Osteoblast (primary cell): Measurements from ENCODE around the gene CAPN12. TPM values are rescaled to one million over a fixed set of nuclear protein-coding genes. Genes with fewer than 3 reads are reported as not detected.
"Not testable (repeated sequence)": the region's sequence is repeated elsewhere in the genome, so short reads cannot be mapped to it uniquely, and the experiment has no call there.

Source experiments
- DNase-seq: peaks from one replicate; pipeline ENCODE4 v3.0.0; 2011; ENCODE audit warnings: low spot score, mixed read lengths; ENCODE audit not compliant: insufficient read length; ENCODE audit errors: missing footprints
- H2AFZ ChIP-seq: 2 replicates; pipeline ENCODE4 v1.6.0; 2011; ENCODE audit warnings: mild to moderate bottlenecking, low read length
- H3K27ac ChIP-seq: 2 replicates; pipeline ENCODE4 v1.5.1; 2011; ENCODE audit warnings: mild to moderate bottlenecking, low read depth, low read length, moderate library complexity
- H3K27me3 ChIP-seq: 2 replicates; pipeline ENCODE4 v1.6.0; 2012; ENCODE audit warnings: mild to moderate bottlenecking, control low read depth, inconsistent platforms, low read length, moderate library complexity; ENCODE audit not compliant: insufficient read depth
- H3K36me3 ChIP-seq: 2 replicates; pipeline ENCODE4 v1.5.1; 2011; ENCODE audit warnings: mild to moderate bottlenecking, low read length, control low read depth, moderate library complexity; ENCODE audit not compliant: insufficient read depth
- H3K4me1 ChIP-seq: 2 replicates; pipeline ENCODE4 v1.5.1; 2011; ENCODE audit warnings: mild to moderate bottlenecking, low read length, control low read depth, moderate library complexity; ENCODE audit not compliant: insufficient read depth
- H3K4me2 ChIP-seq: 2 replicates; pipeline ENCODE4 v1.6.0; 2011; ENCODE audit warnings: mild to moderate bottlenecking, low read length; ENCODE audit not compliant: insufficient read depth
- H3K4me3 ChIP-seq: fragments of 200-600 bp; sonication (generic); 3 replicates; pipeline ENCODE4 v1.5.1; 2012; ENCODE audit warnings: mild to moderate bottlenecking, low read length, inconsistent platforms; ENCODE audit not compliant: insufficient read depth
- H3K79me2 ChIP-seq: 2 replicates; pipeline ENCODE4 v1.6.0; 2012; ENCODE audit warnings: mild to moderate bottlenecking, low read length, control low read depth, inconsistent platforms; ENCODE audit not compliant: insufficient read depth
- H3K9me3 ChIP-seq: 2 replicates; pipeline ENCODE4 v1.5.1; 2011; ENCODE audit warnings: low read depth, low read length, control low read depth
- H4K20me1 ChIP-seq: 2 replicates; pipeline ENCODE4 v1.6.0; 2012; ENCODE audit warnings: mild to moderate bottlenecking, low read length, control low read depth; ENCODE audit not compliant: insufficient read depth
- CTCF ChIP-seq: IDR thresholded peaks from 2 replicates; pipeline ENCODE4 v1.5.1; 2011; ENCODE audit warnings: mild to moderate bottlenecking, low read depth, low read length, moderate library complexity; ENCODE audit errors: extremely low read depth
- total RNA-seq: library from RNA; depleted of rRNA; stranded (reverse); fragments of >200 nt; gene quantifications from 2 replicates; pipeline ENCODE4 v1.2.3, GENCODE V29; 2012

CAPN12 gene
- total RNA-seq, 1 donor: not detected

DNA sequence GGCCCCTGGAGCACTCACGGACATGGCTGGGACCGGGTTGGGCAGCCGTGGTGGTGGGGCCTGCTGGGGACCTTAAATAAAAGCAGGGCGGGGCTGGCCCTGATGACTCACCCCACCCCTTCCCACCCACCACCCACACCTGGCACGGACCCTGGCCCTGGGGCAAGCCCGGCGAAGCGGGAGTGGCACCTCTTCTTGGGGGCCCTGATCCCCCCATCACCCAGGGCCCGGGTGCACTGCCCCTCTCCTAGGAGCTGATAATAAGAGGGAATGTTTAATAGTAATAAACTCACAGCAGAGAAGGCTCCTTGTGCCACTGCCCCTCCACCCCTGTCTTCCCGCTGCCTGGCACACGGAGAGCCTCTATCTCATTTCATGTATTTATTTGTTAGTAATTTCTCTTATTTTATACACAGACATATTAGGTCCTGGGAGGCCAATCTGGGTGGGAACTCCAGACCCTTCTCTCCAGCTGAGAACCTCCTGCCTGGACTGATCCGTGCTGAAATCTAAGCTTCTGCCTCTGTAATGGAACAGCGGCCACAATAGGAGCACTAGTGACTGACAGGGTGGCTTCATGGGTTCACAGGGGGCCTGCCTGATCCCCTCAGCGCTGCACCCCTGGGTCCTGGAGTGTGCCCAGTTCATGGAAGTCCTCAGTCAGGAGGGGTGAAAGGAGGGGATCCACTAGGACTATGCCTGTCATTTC, 29.3 kb upstream of the CAPN12 start, which contains the start of gene LGALS7:
Gene LGALS7, minus strand, starts transcription at position 49 of the 709 bp plus-strand sequence. Its CDS starts 25 bp downstream, at position 24.
- Histone ChIP-seq H3K27me3 (peaks cover 2% of the 10 kb centered on the region), H3K4me2 (no peak within 1 kb of the TSS), H3K36me3 (no peaks in the 10 kb centered on the region), H2AFZ (no peak within 1 kb of the TSS), H3K4me3 (no peak within 1 kb of the TSS), H4K20me1 (no peaks in the 10 kb centered on the region), H3K27ac (no peak within 1 kb of the TSS), H3K4me1 (no peaks in the 10 kb centered on the region), H3K79me2 (no peaks in the 10 kb centered on the region), H3K9me3 (no peaks in the 10 kb centered on the region)
- peak; percentile 39 for DNase-seq
- TF ChIP-seq CTCF: no peak

DNA sequence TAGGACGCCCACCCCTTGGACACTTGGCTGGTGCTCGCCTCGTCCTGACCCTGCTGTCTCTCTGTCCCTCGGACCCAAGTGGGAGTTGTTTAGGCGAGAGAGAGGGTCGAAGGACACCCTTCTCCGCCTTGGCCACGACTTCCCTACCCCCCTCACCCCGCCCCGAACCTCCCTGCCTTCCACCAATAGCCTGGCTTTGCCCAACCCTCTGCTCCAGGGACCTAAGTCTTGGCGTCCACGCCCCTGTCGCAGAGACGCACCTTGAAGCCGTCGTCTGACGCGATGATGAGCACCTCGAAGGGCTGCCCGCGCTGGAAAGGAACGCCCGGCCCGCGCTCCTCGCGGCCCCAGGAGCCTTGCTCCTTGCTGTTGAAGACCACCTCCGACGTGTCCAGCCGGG, 27.3 kb upstream of the CAPN12 start:
- H3K79me2 ChIP-seq, H3K36me3 ChIP-seq, H3K4me2 ChIP-seq, H3K27ac ChIP-seq, H3K27me3 ChIP-seq, DNase-seq, H3K4me1 ChIP-seq, H2AFZ ChIP-seq, H3K9me3 ChIP-seq, H3K4me3 ChIP-seq, H4K20me1 ChIP-seq: not testable (repeated sequence)

- H3K4me1 ChIP-seq, H4K20me1 ChIP-seq, H3K27ac ChIP-seq, H3K36me3 ChIP-seq, H3K9me3 ChIP-seq, H3K27me3 ChIP-seq, H3K4me2 ChIP-seq, DNase-seq, H3K4me3 ChIP-seq, H3K79me2 ChIP-seq, H2AFZ ChIP-seq: not testable (repeated sequence)
These were observed 26.6 kb upstream of the CAPN12 start for GRCh38 chr19:38770949-38771275.

DNA sequence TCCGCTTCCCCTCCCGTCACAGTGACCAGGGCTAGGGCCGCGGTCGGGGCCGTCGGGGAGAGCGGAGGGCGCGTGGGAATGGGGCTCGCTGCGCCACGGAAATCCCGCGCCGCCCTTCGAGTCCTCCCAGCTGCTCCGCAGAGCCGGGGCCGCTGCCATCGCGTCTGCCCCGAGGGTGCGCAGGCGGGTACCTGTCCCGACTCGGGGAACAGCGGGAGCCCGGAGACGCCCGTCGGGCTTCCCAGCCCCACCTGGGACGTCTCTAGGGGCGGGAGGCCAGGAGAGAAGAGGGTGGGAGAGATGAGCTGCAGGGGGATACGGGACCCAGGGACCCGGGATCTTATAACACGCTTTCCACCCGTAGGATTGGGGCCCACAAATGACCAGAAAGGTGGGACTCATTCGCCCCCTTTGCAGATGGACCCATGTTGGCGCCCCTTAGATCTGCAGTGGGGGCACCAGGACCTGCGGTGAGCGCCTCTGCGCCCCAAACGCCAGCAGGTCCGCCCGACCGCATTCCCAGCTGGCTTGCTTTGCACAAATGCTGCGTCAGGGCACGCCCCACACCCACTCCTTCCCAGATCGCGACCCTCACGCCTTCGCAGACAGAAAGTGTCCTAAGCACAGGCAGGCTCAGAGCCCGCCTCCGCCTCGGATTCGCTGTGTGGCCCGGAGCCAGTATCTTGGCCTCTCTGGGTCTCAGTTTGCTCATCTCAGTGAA, 26.1 kb upstream of the CAPN12 start:
- H3K9me3 ChIP-seq, H3K36me3 ChIP-seq, H4K20me1 ChIP-seq, H3K27ac ChIP-seq, H3K4me1 ChIP-seq, DNase-seq, H3K27me3 ChIP-seq, H3K79me2 ChIP-seq: not testable (repeated sequence)
- Histone ChIP-seq H3K4me3 (peak overlapping the region; percentile 33), H2AFZ (peak overlapping the region; percentile 91), H3K4me2 (peak overlapping the region; percentile 28)

GRCh38 chr19:38769635-38770211, 25.4 kb upstream of the CAPN12 start:
- Histone ChIP-seq H3K36me3 (no peaks in the 10 kb centered on the region), H3K79me2 (no peaks in the 10 kb centered on the region), H3K9me3 (no peaks in the 10 kb centered on the region), H3K27ac (no peak overlapping the region), H4K20me1 (no peaks in the 10 kb centered on the region), H3K27me3 (no peaks in the 10 kb centered on the region), H3K4me1 (no peaks in the 10 kb centered on the region), H3K4me3 (peak overlapping the region; percentile 33), H2AFZ (peak overlapping the region; percentile 91), H3K4me2 (peak overlapping the region; percentile 32)
- peak; percentile 91 for DNase-seq
- TF ChIP-seq CTCF: peak; percentile 62
